Stimulated activated CD4-positive, alpha-beta T cell treated with anti-CD3 and anti-CD28 coated beads, Interleukin-4, amount 100 ng/mL, for 4 hours (primary cell): ENCODE results near the gene NRIP3.
"Not testable (repeated sequence)": the region's sequence is repeated elsewhere in the genome, so short reads cannot be mapped to it uniquely, and the experiment has no call there.

Experiments used
- DNase-seq, 2 experiments: peaks; one replicate each; pipeline ENCODE4 v3.0.0-alpha.2; 2020

The NRIP3 gene

DNA sequence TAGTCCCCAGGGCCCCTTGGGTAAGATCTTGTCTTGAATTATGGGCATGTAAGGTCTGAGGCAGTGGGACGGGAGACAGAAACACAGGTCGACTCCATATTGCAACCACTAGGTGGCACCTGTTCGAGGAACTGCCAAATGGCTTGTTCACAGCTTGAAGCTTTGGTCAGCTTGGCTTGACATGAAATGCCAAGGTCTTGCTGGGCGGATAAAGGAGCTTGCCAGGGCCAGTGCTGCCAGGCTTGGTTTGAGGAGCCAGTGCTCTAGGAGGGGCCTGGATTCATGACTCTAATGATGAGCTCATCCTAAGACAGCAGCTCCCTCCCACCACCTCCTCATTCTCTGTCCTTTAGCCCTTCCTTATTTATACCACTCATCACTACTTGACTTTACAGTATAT, 11.9 kb upstream of the NRIP3 start:
- peak; percentile 31 to 41 for DNase-seq

DNA sequence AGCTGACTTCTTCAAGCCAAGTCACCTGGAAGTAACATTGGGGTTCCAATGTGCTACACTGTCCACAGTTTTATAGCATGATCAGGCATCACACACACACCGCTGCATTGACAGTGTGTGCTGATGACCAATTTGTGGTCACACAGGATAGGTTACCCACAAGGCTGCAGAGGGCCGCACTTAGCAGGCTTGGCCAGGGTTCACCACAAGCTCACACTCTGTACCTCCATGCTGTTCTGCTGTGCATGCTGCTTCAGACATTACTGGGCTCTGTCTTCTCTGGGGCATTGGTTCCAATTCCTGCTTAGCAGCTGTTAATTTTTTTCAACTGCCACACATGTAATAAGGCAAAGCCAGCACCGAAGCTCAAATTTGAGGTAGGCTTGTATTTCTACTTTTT, 11.0 kb upstream of the NRIP3 start:
- no peak for DNase-seq

DNA sequence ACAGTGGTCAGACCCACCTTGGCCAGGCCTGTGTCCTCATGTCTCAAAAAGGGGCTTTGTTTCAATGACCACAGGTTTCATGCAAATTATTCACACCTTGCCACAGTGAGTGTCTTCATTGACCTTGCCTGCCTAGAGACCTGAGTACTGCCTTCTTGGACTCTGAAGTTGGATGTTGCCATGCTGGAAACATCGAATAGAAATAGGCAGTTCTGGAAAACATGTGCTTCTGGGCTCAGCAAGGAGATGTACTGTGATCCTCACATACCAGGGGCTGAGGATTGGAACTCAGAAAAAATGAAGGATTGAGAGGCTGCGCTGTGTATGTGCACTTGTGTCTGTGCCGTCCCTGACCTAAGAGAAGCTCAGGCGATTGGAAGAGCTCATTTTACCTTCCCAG, 9.6 kb upstream of the NRIP3 start:
- no peak for DNase-seq

DNA sequence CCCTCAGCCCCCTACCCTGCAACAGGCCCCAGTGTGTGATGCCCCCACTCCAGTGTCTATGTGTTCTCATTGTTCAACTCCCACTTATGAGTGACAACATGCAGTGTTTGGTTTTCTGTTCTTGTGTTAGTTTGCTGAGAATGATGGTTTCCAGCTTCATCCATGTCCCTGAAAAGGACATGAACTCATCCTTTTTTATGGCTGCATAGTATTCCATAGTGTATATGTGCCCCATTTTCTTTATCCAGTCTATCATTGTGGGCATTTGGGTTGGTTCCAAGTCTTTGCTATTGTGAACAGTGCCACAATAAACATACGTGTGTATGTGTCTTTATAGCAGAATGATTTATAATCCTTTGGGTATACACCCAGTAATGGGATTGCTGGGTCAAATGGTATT, 5.7 kb upstream of the NRIP3 start:
- DNase-seq: not testable (repeated sequence)

- no peak for DNase-seq
Observed at GRCh38 chr11:9008661-9009060, 4.9 kb upstream of the NRIP3 start.

- no peak for DNase-seq
Observed at GRCh38 chr11:9008011-9008550, 4.3 kb upstream of the NRIP3 start.

DNA sequence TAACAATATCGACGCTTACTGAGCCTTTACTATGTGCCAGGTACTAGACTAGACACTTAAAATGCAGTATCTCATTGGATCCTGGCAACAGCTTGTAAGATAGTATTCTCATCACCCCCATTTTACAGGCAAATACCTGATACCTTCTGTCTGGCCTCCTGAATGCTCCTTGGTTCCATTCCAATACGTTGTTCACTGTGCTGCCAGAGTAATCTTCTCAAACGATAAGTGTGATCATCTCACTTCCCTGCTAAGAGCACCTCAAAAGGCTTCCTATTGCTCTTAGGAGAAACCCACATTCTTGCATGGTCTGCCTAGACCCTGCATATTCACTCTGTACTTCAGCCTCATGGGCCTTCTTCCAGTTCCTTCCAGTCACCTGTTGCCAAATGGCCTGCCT, 1.3 kb upstream of the NRIP3 start:
- no peak for DNase-seq

DNA sequence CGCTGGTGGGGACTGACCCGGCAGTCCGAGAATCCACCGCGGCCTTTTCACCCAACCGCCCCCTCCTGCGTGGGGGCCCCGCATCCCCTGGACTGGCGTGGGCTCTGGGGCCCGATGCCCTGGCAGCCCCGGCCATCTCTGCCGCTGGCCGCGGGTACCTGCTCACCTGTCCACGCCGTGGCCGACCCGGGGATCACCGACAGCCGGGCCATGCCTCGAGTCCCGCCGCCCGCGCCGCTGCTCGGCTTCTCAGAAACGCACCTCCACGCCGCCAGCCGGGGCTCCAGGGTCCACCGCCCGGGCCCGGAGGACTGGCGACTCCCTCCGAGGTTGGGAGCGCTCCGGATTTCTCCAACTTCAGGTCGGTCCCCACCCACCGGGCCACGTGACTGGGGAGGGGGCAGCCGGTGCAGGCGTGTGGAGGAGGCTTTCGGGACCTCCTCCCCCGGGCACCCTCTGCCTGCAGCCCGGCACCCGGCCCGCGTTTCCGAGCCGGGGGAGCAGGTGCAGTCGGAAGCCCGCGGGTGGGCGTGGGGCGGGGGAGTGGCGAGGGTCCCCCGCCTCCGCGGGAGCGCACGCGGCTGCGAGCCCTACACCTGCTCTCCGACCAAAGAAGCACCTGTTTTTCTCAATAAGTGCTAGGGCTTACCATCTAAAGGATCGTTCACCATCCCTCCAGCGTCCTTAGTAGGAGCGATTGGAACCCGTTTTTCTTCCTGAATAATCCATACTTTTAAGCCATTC, 554 bp upstream of the NRIP3 start:
- peak; percentile 17 to 44 for DNase-seq

DNA sequence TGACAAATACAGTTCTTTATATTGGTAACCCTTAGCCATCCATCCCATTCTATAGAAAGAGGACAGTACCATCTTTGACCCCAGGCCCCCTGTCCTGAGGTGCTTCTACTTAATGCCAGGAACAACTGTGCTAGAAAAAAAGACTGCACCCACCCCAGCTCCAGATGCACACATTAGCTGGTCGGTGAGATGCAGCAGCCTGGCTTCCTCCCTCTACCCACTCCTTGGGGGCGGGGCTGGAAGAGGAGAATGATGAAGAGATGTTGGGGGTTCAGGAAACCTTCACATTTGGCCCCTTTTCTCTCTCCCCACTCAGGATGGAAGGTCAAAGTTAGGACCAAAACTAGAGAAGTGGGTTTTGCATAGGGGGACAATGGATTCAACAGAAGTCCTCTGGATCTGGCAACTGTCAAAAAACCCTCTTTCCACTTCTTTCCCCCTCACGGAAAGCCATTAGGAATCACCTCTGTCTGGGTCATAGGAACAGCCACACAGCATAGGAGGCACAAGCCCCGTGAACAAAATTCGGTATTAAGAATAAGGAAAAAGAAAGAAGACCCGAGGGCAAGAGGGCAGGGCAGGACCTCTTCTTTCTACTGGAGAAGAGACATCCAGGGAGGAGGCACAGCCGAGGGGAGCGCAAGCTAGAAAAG, 755 bp downstream of the NRIP3 start:
- peak; percentile 8 to 21 for DNase-seq

- peak; percentile 8 to 57 for DNase-seq
Observed at GRCh38 chr11:9001736-9002135, 2.1 kb downstream of the NRIP3 start.

DNA sequence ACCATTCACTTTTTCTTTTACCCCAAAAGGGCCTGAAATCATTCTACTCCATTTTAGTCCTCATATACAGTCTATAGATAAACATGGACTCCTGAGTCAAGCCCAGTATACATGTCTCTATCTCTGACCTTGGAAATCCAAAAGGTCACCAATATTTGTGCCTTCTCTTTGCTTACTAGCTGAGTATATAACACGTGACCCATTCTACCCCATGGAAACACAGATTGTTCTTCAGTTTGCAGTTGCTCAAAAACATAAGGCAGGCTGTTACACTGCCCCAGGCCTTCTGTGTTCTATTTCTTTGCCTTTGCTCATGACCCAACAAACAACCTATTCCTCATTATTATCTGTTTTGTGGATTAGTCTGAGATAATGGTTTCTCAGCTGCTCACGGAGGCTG, 5.8 kb downstream of the NRIP3 start:
- DNase-seq: no peak

DNA sequence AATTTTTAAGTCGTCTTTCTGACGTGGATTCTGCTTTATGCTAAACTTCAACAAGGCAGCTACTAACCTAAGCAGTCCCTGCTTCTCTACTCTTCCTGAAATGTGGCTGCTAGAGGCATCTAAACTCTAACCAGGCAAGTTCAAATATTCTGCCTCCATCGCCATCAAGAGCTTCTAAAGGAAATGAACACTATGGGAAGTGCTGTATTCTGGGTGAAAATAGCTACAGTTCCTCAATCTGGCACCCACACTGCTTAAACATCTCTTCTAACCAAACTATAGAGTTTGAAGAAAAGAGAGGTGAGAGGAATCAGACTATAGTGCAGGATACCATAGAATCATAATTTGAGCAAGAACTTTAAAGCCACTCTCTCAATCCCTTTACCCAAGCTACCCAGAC, 6.3 kb downstream of the NRIP3 start:
- DNase-seq: no peak

GRCh38 chr11:8989453-8989852, 14.3 kb downstream of the NRIP3 start:
- DNase-seq: no peak

GRCh38 chr11:8988329-8989234, 15.2 kb downstream of the NRIP3 start:
- DNase-seq: no peak

GRCh38 chr11:8987446-8987845, 16.4 kb downstream of the NRIP3 start:
- no peak for DNase-seq

DNA sequence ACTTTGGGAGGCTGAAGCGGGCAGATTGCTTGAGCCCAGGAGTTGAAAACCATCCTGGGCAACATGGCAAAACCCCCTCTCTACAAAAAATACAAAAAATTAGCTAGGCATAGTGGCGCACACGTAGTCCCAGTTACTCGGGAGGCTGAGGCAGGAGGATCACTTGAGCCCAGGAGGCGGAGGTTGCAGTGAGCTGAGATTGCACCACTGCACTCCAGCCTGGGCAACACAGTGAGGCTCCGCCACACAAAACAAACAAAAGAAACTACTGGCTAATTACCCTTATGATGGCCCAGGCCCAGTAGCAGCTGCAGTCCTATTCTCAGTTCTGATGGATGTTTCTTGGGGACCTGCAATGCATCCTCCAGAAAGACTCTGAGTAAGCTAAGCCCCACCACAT, 17.0 kb downstream of the NRIP3 start:
- not testable (repeated sequence) for DNase-seq

- DNase-seq: no peak
Observed at GRCh38 chr11:8985462-8985861, 18.3 kb downstream of the NRIP3 start.

- no peak for DNase-seq
Observed at GRCh38 chr11:8983552-8983951, 20.2 kb downstream of the NRIP3 start.

DNA sequence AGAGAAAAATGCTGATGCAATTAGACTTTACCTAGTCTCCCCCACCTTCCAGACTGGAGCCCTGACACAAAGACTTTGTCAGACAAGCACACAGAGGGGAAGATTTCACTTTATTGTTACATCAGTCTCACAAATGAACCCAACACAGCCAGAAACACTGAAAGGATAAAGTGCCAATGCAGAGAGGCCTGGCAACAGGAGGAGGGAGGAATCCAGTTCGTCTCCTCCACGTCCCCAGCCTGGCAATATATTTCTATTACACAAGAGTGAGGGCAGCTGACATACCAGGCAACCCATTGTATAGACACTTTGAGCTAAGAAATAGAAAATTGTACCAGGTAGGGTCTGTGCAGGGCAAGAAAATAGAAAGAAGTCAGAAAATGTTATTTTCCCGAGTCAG, 23.3 kb downstream of the NRIP3 start:
- no peak for DNase-seq

DNA sequence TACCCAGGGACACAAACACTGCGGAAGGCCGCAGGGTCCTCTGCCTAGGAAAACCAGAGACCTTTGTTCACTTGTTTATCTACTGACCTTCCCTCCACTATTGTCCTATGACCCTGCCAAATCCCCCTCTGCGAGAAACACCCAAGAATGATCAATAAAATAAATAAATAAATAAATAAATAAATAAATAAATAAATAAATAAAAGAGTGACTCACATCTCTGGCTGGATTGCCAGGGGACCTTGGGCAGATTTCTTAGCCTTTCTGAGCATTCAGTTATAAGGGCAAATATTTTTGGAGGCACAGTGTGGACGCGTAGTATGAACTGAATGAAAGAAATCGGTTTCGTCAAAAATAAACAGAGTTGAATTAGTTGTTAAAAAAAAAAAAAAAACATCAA, 24.4 kb downstream of the NRIP3 start:
- not testable (repeated sequence) for DNase-seq

DNA sequence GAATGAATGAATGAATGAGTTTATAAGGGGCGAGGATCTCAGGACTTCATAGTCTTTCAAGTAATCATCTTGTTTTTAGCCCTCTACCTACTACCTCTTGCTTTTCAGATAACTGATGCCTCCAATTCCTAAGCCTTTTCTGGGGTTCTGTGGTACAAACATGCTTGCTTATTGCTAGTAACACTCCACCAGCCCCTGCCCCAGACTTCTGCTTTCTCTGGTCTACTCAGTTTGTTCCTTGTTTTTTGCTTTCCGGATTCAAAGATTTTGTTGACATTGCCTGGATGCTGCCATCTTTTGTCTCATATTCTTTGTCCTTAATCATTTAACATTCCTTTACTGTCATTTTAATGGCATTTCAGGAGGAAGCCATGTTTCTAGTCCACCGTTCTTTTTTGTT, 30.7 kb downstream of the NRIP3 start:
- DNase-seq: no peak

DNA sequence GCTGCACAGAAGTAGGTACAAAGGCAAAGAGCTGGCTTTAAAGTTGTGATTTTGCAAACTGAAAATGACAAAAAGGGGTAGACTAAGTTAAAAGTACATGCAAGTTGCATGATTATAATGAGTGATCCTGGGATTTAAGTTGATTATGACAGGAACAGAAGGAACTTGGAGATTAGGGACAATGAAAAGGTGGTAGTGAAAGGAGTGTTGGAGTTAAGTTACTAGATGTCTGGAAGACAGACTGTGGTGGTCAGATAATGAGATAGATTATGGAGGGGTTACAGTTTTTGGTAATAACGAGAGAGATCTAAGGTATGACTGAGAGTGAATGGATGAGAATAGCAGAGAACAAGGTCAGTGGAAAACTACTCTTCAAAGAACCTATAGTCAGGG, 31.9 kb downstream of the NRIP3 start:
- DNase-seq: no peak

DNA sequence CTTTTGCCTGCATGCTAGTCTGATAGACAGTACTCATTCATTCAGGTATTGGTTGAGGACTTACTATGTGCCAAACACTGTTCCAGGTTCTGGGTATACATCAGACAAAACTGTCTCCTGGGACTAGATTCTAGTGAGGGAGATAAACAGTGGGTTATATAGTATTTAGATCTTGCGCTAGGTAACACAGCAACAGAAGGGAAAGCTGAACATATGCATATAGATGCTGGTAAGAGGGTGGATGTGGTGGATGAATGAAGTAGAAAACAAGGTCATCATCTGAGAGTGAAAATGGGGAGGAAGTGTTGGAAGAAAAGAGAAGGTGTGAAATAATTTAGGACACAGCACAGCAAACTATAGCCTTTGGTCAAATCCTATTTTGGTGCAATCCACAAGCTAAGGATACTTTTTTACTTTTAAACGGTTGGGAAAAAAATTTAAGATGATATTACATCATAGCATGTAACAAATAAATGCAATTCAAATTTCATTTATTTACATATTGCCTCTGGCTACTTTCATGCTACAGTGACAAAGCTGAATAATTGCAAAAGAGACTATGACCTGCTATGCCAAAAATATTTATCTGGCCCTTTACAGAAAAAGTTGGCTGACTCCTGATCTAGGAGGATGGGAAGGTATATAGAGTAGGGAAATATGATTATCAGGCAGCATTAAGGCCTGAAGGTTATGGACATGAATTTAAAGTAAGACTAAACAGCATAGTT, 32.4 kb downstream of the NRIP3 start:
- no peak for DNase-seq
